ENCODE results near the gene DLX2.
"Not testable (repeated sequence)": the region's sequence is repeated elsewhere in the genome, so short reads cannot be mapped to it uniquely, and the experiment has no call there.

The DLX2 gene

GRCh38 chr2:172083628-172084394 is 18.9 kb downstream of the DLX2 start:
- DNase-seq (ENCODE audit: low read depth in 3 of 3, low spot score in 1 of 3) = no peak

GRCh38 chr2:172082944-172083627 is 19.6 kb downstream of the DLX2 start:
- DNase-seq (ENCODE audit: low read depth in 3 of 3, low spot score in 1 of 3) = no peak

GRCh38 chr2:172082105-172082943 is 20.4 kb downstream of the DLX2 start:
- DNase-seq (ENCODE audit: low read depth in 3 of 3, low spot score in 1 of 3) = no peak

GRCh38 chr2:172081221-172082022 is 21.3 kb downstream of the DLX2 start:
- DNase-seq (ENCODE audit: low read depth in 3 of 3, low spot score in 1 of 3) = no peak

- no peak for DNase-seq (ENCODE audit: low read depth in 3 of 3, low spot score in 1 of 3)
Measured at GRCh38 chr2:172080641-172081220, 22.0 kb downstream of the DLX2 start.

GRCh38 chr2:172079838-172080640 is 22.7 kb downstream of the DLX2 start:
- no peak for DNase-seq (ENCODE audit: low read depth in 3 of 3, low spot score in 1 of 3)

GRCh38 chr2:172079416-172079815 is 23.3 kb downstream of the DLX2 start:
- no peak for DNase-seq (ENCODE audit: low read depth in 3 of 3, low spot score in 1 of 3)

GRCh38 chr2:172074254-172074653 is 28.4 kb downstream of the DLX2 start:
- DNase-seq (ENCODE audit: low read depth in 3 of 3, low spot score in 1 of 3) = no peak

- DNase-seq (ENCODE audit: low read depth in 3 of 3, low spot score in 1 of 3) = no peak
Measured at GRCh38 chr2:172073518-172073917, 29.2 kb downstream of the DLX2 start.

GRCh38 chr2:172072706-172073105 is 30.0 kb downstream of the DLX2 start:
- no peak for DNase-seq (ENCODE audit: low read depth in 3 of 3, low spot score in 1 of 3)

- DNase-seq (ENCODE audit: low read depth in 3 of 3, low spot score in 1 of 3) = no peak
Measured at GRCh38 chr2:172072303-172072702, 30.4 kb downstream of the DLX2 start.

- no peak for DNase-seq (ENCODE audit: low read depth in 3 of 3, low spot score in 1 of 3)
Measured at GRCh38 chr2:172070936-172071335, 31.8 kb downstream of the DLX2 start.

- not testable (repeated sequence) for DNase-seq (ENCODE audit: low read depth in 3 of 3, low spot score in 1 of 3)
Measured at GRCh38 chr2:172067905-172068304, 34.8 kb downstream of the DLX2 start.

- no peak for DNase-seq (ENCODE audit: low read depth in 3 of 3, low spot score in 1 of 3)
Measured at GRCh38 chr2:172066394-172066886, 36.3 kb downstream of the DLX2 start.

- DNase-seq (ENCODE audit: low read depth in 3 of 3, low spot score in 1 of 3) = no peak
Measured at GRCh38 chr2:172065111-172065510, 37.6 kb downstream of the DLX2 start.

- DNase-seq (ENCODE audit: low read depth in 3 of 3, low spot score in 1 of 3) = no peak
Measured at GRCh38 chr2:172063446-172063845, 39.3 kb downstream of the DLX2 start.

GRCh38 chr2:172062402-172063004 is 40.2 kb downstream of the DLX2 start:
- no peak for DNase-seq (ENCODE audit: low read depth in 3 of 3, low spot score in 1 of 3)

GRCh38 chr2:172060118-172060517 is 42.6 kb downstream of the DLX2 start:
- not testable (repeated sequence) for DNase-seq (ENCODE audit: low read depth in 3 of 3, low spot score in 1 of 3)

GRCh38 chr2:172058660-172059059 is 44.0 kb downstream of the DLX2 start:
- DNase-seq (ENCODE audit: low read depth in 3 of 3, low spot score in 1 of 3) = no peak

Measured in stimulated activated CD4-positive, alpha-beta T cell treated with anti-CD3 and anti-CD28 coated beads, TNF-alpha, amount 100 ng/mL, for 1 hour (primary cell).